Measurements from ENCODE around the gene PMEPA1. TPM values are rescaled to one million over a fixed set of nuclear protein-coding genes. Genes with fewer than 3 reads are reported as not detected.

The PMEPA1 gene
- total and polyA plus RNA-seq, 2 donors (not counting 3 experiments of a cell fraction or from before 2014, with no cell fraction given), result 31.6 to 33.2 TPM

DNA sequence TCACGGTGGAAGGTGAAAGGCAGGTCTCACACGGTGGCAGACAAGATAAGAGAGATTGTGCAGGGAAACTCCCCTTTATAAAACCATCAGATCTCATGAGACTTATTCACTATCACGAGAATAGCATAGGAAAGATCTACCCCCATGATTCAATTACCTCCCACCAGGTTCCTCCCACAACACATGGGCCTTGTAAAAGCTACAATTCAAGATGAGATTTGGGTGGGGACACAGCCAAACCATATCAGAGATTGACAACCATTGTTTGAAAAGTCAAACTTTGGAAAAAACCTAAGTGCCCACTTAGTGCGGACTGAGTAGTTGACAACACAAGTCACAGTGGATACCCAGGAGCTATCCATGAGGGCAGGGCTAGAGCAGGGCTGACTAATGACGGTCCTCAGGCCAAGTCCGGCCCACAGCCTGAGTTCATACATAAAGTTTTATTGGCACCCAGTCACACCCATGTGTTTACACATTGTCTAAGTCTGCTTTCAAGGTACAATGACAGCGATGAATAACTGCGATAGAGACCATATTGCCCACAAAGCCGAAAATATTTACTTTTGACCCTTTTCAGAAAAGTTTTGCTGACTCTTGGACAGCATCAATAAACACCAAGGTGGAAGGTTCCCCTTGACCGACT, 33.8 kb upstream of the PMEPA1 start:
- TF ChIP-seq MYC (IDR thresholded peaks at IDR 0.05; ENCODE audit: low read depth, low read length), result no peak
- TF ChIP-seq, protein P1, sequence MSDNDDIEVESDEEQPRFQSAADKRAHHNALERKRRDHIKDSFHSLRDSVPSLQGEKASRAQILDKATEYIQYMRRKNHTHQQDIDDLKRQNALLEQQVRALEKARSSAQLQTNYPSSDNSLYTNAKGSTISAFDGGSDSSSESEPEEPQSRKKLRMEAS (IDR thresholded peaks at IDR 0.05; ENCODE audit: insufficient read depth, insufficient read length), result no peak
- no peak for TF ChIP-seq JUN (IDR thresholded peaks at IDR 0.05; ENCODE audit: borderline replicate concordance, insufficient read depth, insufficient read length, low read depth)
- no peak for TF ChIP-seq FOS (IDR thresholded peaks at IDR 0.05; ENCODE audit: borderline replicate concordance, insufficient read depth, low read length)
- TF ChIP-seq, protein P2, sequence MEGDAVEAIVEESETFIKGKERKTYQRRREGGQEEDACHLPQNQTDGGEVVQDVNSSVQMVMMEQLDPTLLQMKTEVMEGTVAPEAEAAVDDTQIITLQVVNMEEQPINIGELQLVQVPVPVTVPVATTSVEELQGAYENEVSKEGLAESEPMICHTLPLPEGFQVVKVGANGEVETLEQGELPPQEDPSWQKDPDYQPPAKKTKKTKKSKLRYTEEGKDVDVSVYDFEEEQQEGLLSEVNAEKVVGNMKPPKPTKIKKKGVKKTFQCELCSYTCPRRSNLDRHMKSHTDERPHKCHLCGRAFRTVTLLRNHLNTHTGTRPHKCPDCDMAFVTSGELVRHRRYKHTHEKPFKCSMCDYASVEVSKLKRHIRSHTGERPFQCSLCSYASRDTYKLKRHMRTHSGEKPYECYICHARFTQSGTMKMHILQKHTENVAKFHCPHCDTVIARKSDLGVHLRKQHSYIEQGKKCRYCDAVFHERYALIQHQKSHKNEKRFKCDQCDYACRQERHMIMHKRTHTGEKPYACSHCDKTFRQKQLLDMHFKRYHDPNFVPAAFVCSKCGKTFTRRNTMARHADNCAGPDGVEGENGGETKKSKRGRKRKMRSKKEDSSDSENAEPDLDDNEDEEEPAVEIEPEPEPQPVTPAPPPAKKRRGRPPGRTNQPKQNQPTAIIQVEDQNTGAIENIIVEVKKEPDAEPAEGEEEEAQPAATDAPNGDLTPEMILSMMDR (IDR thresholded peaks at IDR 0.05; ENCODE audit: extremely low read depth in 1 of 2, insufficient read depth in 1 of 2, low read depth in 1 of 2, low read length in 2 of 2), result no peak
- no peak for TF ChIP-seq GATA2 (IDR thresholded peaks at IDR 0.05; ENCODE audit: insufficient read depth, insufficient read length, low read depth, low read length)
- no peak for TF ChIP-seq POLR2A (IDR thresholded peaks at IDR 0.05; ENCODE audit: low read depth, low read length)
- no peak for TF ChIP-seq POLR2AphosphoS5 (IDR thresholded peaks at IDR 0.05; ENCODE audit: insufficient read depth, low read depth, low read length)
- no peak for TF ChIP-seq EZH2 (IDR thresholded peaks at IDR 0.05; ENCODE audit: borderline replicate concordance, low read depth, low read length, severe bottlenecking)
- no peak overlapping the region for H3K27ac ChIP-seq (ENCODE audit: insufficient read depth, low read depth, low read length)

More for the DNA sequence above, 33.8 kb upstream of the PMEPA1 start:
- intact Hi-C loops (cut with micrococcal nuclease) (no loop called here), dilution Hi-C loops (cut with MboI; ENCODE audit: extremely low pct_ligation_motif_present, low sequenced_read_pairs) (no loop called here)
- Histone ChIP-seq H3K9me1 (replicated peaks; ENCODE audit: control insufficient read depth, extremely low read depth, insufficient read depth, low read length) (no peaks in the 10 kb centered on the region), H3K79me2 (ENCODE audit: control insufficient read depth, insufficient read depth, low read length) (no peaks in the 10 kb centered on the region), H3K4me2 (ENCODE audit: insufficient read depth, low read length) (no peak overlapping the region), H3K4me1 (ENCODE audit: control insufficient read depth, extremely low read depth, insufficient read depth, low read length) (peaks cover 10% of the 10 kb centered on the region), H3K27me3 (ENCODE audit: control insufficient read depth in 2 of 2, insufficient read depth in 2 of 2, low read length in 2 of 2) (no peaks in the 10 kb centered on the region), H4K20me1 (replicated peaks; ENCODE audit: control insufficient read depth, extremely low read depth, insufficient read depth, low read length) (no peaks in the 10 kb centered on the region), H2AFZ (ENCODE audit: low read depth, low read length) (no peak overlapping the region), H3K9me3 (replicated peaks; ENCODE audit: control insufficient read depth, insufficient read depth, low read length) (no peaks in the 10 kb centered on the region), H3K4me3 (replicated peaks in 1 of 3; ENCODE audit: insufficient read depth in 1 of 3, low read depth in 1 of 3, low read length in 3 of 3) (no peak overlapping the region), H3K9ac (replicated peaks; ENCODE audit: extremely low read depth, insufficient read depth, low read length) (no peak overlapping the region), H3K36me3 (ENCODE audit: control insufficient read depth in 2 of 2, extremely low read depth in 1 of 2, insufficient read depth in 2 of 2, low read length in 2 of 2) (no peaks in the 10 kb centered on the region)
- DNase-seq (ENCODE audit: low read depth, low spot score), result no peak
- ChIA-PET CTCF (interaction anchor here (1.5 kb wide), 1 partner anchor 90 kb away, joined by 4 read pairs; no protein-coding TSS in a partner anchor), POLR2A (no interaction called here)
- no peak for FAIRE-seq
- BruUV-seq (replicated peaks), result no TSS peak

Data from endothelial cell of umbilical vein (primary cell).